EH (cell line): ENCODE results near the gene TARBP1.

ENCODE experiments used
- DNase-seq: peaks from one replicate; pipeline ENCODE4 v3.0.0-alpha.2; 2015; ENCODE audit warnings: low read depth

Gene TARBP1

GRCh38 chr1:234484991-234485739 lies 6.2 kb upstream of the TARBP1 start:
- no peak for DNase-seq

- peak; percentile 48 for DNase-seq
Measured at GRCh38 chr1:234484218-234484617, 5.2 kb upstream of the TARBP1 start.

- DNase-seq = no peak
Measured at GRCh38 chr1:234481771-234482170, 2.8 kb upstream of the TARBP1 start.

GRCh38 chr1:234479866-234480265 lies 887 bp upstream of the TARBP1 start:
- DNase-seq = no peak

GRCh38 chr1:234479310-234479559 lies 256 bp upstream of the TARBP1 start:
- DNase-seq = no peak

GRCh38 chr1:234478152-234478480 lies 863 bp downstream of the TARBP1 start:
- no peak for DNase-seq

- DNase-seq = no peak
Measured at GRCh38 chr1:234477386-234478151, 1.4 kb downstream of the TARBP1 start.

- DNase-seq = no peak
Measured at GRCh38 chr1:234476172-234476571, 2.8 kb downstream of the TARBP1 start.

GRCh38 chr1:234475167-234475793 lies 3.7 kb downstream of the TARBP1 start:
- DNase-seq = no peak

GRCh38 chr1:234474375-234474774 lies 4.6 kb downstream of the TARBP1 start:
- peak; percentile 27 for DNase-seq

GRCh38 chr1:234473118-234473517 lies 5.9 kb downstream of the TARBP1 start:
- DNase-seq = peak; percentile 26

- DNase-seq = no peak
Measured at GRCh38 chr1:234469376-234469775, 9.6 kb downstream of the TARBP1 start.

- no peak for DNase-seq
Measured at GRCh38 chr1:234468580-234468979, 10.4 kb downstream of the TARBP1 start.

- DNase-seq = no peak
Measured at GRCh38 chr1:234467821-234468220, 11.2 kb downstream of the TARBP1 start.

- no peak for DNase-seq
Measured at GRCh38 chr1:234466945-234467344, 12.0 kb downstream of the TARBP1 start.

- DNase-seq = no peak
Measured at GRCh38 chr1:234463749-234464148, 15.2 kb downstream of the TARBP1 start.

- no peak for DNase-seq
Measured at GRCh38 chr1:234460652-234461051, 18.3 kb downstream of the TARBP1 start.

GRCh38 chr1:234458352-234459017 lies 20.5 kb downstream of the TARBP1 start:
- DNase-seq = no peak

- no peak for DNase-seq
Measured at GRCh38 chr1:234454926-234455325, 24.1 kb downstream of the TARBP1 start.

GRCh38 chr1:234452406-234452965 lies 26.5 kb downstream of the TARBP1 start:
- DNase-seq = no peak

GRCh38 chr1:234440348-234440747 lies 38.6 kb downstream of the TARBP1 start:
- no peak for DNase-seq

GRCh38 chr1:234438579-234438978 lies 40.4 kb downstream of the TARBP1 start:
- DNase-seq = no peak
